Activated naive CD4-positive, alpha-beta T cell treated with anti-CD3 and anti-CD28 coated beads, Interleukin-2, amount 10 ng/mL, durations not matched to agents 7 days and 5 days (primary cell): Measurements from ENCODE around the gene OR51B4.
A peak's percentile ranks its signal among the peaks of the same experiment; 100 is the strongest.

ENCODE experiments used
- CTCF ChIA-PET: fragments of 350-600 bp; sonication (Branson Sonifier 250); formaldehyde crosslinking; loops from one replicate; lab custom pipeline; 2021; ENCODE audit warnings: antibody characterized with exemption; lab: Charles Lee
- DNase-seq: peaks from one replicate; pipeline ENCODE4 v3.0.0-alpha.2; 2020
- H3K27ac Mint-ChIP-seq: one replicate; pipeline ENCODE4 v1.8.0; 2021; ENCODE audit warnings: mild to moderate bottlenecking, moderate library complexity, mixed read lengths
- H3K27me3 Mint-ChIP-seq: one replicate; pipeline ENCODE4 v1.8.0; 2021; ENCODE audit warnings: mild to moderate bottlenecking, mixed read lengths
- H3K36me3 Mint-ChIP-seq: one replicate; pipeline ENCODE4 v1.8.0; 2021; ENCODE audit warnings: mixed read lengths
- H3K4me1 Mint-ChIP-seq: one replicate; pipeline ENCODE4 v1.8.0; 2021; ENCODE audit warnings: mixed read lengths
- H3K4me3 Mint-ChIP-seq: one replicate; pipeline ENCODE4 v1.8.0; 2021; ENCODE audit warnings: mild to moderate bottlenecking, moderate library complexity, mixed read lengths
- H3K9me3 Mint-ChIP-seq: one replicate; pipeline ENCODE4 v1.8.0; 2021; ENCODE audit warnings: mixed read lengths

OR51B4 gene

DNA sequence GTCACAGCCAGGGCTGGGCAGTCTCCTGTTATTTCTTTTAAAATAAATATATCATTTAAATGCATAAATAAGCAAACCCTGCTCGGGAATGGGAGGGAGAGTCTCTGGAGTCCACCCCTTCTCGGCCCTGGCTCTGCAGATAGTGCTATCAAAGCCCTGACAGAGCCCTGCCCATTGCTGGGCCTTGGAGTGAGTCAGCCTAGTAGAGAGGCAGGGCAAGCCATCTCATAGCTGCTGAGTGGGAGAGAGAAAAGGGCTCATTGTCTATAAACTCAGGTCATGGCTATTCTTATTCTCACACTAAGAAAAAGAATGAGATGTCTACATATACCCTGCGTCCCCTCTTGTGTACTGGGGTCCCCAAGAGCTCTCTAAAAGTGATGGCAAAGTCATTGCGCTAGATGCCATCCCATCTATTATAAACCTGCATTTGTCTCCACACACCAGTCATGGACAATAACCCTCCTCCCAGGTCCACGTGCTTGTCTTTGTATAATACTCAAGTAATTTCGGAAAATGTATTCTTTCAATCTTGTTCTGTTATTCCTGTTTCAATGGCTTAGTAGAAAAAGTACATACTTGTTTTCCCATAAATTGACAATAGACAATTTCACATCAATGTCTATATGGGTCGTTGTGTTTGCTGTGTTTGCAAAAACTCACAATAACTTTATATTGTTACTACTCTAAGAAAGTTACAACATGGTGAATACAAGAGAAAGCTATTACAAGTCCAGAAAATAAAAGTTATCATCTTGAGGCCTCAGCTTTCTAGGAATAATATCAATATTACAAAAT, 13.4 kb downstream of the OR51B4 start:
- no peaks in the 10 kb centered on the region for H3K27me3 Mint-ChIP-seq
- H3K4me3 Mint-ChIP-seq = no peak overlapping the region
- no peaks in the 10 kb centered on the region for H3K9me3 Mint-ChIP-seq
- CTCF ChIA-PET = no interaction called here
- DNase-seq = no peak
- H3K27ac Mint-ChIP-seq = no peak overlapping the region
- H3K4me1 Mint-ChIP-seq = no peaks in the 10 kb centered on the region
- H3K36me3 Mint-ChIP-seq = no peaks in the 10 kb centered on the region

DNA sequence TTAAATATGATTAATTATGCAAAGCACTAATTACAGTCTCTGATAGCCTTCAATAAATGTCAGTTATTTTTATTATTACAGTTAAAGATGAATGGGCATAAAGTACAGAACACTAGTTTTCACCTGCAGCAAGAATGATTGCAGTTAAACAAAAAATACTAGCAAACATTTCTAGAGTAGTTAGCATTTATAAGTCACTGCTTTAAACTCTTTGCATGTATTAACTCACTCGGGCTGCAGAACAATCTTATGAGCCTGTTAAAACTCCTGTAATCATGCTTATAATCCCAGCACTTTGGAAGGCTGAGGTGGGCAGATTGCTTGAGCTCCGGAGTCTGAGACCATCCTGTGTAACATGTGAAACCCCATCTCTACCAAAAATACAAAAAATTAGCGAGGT, 14.8 kb downstream of the OR51B4 start:
- H3K4me3 Mint-ChIP-seq = no peak overlapping the region
- CTCF ChIA-PET = no interaction called here
- no peaks in the 10 kb centered on the region for H3K4me1 Mint-ChIP-seq
- no peak overlapping the region for H3K27ac Mint-ChIP-seq
- H3K36me3 Mint-ChIP-seq = no peaks in the 10 kb centered on the region
- no peak for DNase-seq
- H3K27me3 Mint-ChIP-seq = no peaks in the 10 kb centered on the region
- H3K9me3 Mint-ChIP-seq = no peaks in the 10 kb centered on the region

DNA sequence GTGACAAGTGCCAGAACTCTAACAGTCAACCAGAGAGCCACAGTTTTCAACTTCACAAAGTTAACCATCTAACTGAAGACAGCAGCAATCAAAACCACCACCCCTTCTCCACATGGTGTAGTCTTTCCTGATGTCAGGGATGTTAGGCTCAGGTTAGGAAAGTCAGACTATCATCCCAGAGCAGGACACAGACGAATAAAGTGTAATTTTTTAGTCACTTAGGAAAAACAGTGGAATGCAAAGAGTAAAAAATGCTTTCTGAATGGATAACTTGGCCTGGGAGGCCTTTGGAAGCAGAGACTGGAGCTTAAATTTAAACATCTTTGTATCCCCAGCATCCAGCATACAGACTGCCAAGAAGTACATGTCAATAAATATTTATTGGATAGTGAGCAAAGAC, 15.4 kb downstream of the OR51B4 start:
- H3K4me1 Mint-ChIP-seq = no peaks in the 10 kb centered on the region
- CTCF ChIA-PET = no interaction called here
- H3K4me3 Mint-ChIP-seq = no peak overlapping the region
- no peaks in the 10 kb centered on the region for H3K9me3 Mint-ChIP-seq
- H3K36me3 Mint-ChIP-seq = no peaks in the 10 kb centered on the region
- DNase-seq = no peak
- H3K27ac Mint-ChIP-seq = no peak overlapping the region
- H3K27me3 Mint-ChIP-seq = no peaks in the 10 kb centered on the region

DNA sequence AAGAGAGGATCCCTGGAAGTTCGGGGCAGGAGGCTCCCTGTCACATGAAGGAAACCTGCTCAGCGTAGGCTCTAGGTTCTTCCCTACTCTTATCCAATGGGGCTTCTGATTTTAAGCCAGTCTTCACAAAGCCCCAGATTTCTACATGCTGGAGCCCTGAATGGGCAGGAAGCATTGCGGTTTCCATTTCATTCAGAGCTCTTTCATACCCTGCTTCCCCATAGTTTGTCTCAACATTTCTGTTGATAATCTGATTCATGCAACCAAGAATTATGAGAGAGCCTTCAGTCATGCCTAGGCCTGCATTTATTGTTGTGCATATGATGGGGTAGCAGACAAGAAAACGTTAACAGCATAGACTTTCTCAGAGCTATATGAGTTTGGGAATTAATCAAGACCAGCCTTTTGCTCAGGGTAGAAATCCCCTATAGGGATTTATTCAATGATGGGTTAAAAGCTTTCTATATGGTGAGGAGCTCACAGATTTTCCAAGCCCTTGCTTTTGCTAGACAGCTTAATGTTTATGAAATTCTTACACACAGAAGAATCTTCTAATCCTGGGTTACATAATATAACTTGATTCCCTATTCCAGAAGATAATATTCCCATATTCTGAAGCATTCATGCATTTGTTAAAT, 15.9 kb downstream of the OR51B4 start:
- Mint-ChIP-seq H3K27ac (no peak overlapping the region), H3K36me3 (no peaks in the 10 kb centered on the region), H3K9me3 (no peaks in the 10 kb centered on the region), H3K27me3 (no peaks in the 10 kb centered on the region), H3K4me1 (no peaks in the 10 kb centered on the region), H3K4me3 (no peak overlapping the region)
- no peak for DNase-seq
- CTCF ChIA-PET = no interaction called here

DNA sequence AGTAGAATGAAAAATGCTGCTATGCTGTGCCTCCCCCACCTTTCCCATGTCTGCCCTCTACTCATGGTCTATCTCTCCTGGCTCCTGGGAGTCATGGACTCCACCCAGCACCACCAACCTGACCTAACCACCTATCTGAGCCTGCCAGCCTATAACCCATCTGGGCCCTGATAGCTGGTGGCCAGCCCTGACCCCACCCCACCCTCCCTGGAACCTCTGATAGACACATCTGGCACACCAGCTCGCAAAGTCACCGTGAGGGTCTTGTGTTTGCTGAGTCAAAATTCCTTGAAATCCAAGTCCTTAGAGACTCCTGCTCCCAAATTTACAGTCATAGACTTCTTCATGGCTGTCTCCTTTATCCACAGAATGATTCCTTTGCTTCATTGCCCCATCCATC, 17.1 kb downstream of the OR51B4 start:
- no peaks in the 10 kb centered on the region for H3K36me3 Mint-ChIP-seq
- no peaks in the 10 kb centered on the region for H3K27me3 Mint-ChIP-seq
- H3K4me1 Mint-ChIP-seq = no peaks in the 10 kb centered on the region
- no peaks in the 10 kb centered on the region for H3K9me3 Mint-ChIP-seq
- H3K27ac Mint-ChIP-seq = no peak overlapping the region
- CTCF ChIA-PET = no interaction called here
- H3K4me3 Mint-ChIP-seq = no peak overlapping the region
- no peak for DNase-seq

DNA sequence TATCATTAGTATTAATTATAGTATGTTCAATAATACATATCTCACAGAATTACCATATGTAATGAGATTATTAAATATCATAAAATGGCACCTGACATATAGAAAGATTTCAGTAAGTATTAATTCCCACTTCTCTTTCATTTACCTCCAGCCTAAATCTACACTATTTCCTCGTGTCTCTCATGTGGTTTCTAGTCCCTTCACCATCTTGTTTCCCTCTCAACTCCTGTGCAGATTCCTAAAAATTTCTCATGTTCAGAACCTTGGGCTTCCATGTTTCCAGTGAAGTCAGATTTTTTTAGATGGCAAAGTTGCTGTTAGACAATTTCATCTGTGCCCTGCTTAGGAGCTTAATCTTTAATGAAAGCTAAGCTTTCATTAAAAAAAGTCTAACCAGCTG, 17.9 kb downstream of the OR51B4 start:
- DNase-seq = no peak

DNA sequence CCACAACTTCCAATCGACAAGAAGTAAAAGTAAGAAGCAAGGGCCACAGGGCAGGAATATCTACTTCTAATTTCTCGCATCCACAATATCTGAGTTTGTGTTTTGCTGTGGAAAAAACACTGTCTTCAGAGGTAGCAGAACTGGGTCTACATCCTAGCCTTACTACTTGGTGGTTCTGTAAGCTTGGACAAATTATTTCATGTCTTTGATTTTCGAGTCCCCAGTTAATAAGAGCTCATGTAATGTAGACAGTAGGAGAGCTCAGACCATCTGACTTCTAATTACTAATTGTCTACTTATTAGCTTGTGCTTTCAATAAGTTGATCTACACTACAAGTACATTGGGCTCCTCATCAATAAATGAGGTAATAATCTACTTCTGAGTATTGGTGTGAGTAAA, 18.7 kb downstream of the OR51B4 start:
- H3K27ac Mint-ChIP-seq = no peak overlapping the region
- CTCF ChIA-PET = no interaction called here
- no peak for DNase-seq
- H3K4me3 Mint-ChIP-seq = no peak overlapping the region
- H3K27me3 Mint-ChIP-seq = no peaks in the 10 kb centered on the region
- H3K4me1 Mint-ChIP-seq = no peaks in the 10 kb centered on the region
- no peaks in the 10 kb centered on the region for H3K36me3 Mint-ChIP-seq
- H3K9me3 Mint-ChIP-seq = no peaks in the 10 kb centered on the region

More for the DNA sequence above, 17.9 kb downstream of the OR51B4 start:
- no peak overlapping the region for H3K4me3 Mint-ChIP-seq
- H3K4me1 Mint-ChIP-seq = no peaks in the 10 kb centered on the region
- CTCF ChIA-PET = no interaction called here
- no peaks in the 10 kb centered on the region for H3K36me3 Mint-ChIP-seq
- H3K9me3 Mint-ChIP-seq = no peaks in the 10 kb centered on the region
- H3K27me3 Mint-ChIP-seq = no peaks in the 10 kb centered on the region
- H3K27ac Mint-ChIP-seq = no peak overlapping the region

DNA sequence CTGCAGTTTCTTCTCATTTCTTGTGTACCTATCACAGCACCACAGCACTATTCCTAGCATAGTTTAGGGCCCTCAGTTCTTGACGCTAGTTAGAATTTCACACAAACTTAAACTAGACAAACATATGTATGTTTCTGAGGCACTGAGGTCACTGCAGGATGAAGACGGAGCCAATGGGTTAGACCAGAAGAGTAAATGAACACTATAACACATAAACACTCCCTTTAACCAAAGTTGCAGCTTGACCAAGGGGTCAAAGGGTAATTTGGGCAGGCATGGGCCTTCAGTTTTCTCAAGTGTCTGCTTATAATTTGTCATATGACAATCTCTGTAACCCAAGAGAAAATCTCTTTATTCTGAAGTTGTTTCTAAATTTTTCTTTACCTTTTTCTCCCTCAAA, 19.1 kb downstream of the OR51B4 start:
- H3K4me3 Mint-ChIP-seq = no peak overlapping the region
- H3K4me1 Mint-ChIP-seq = no peaks in the 10 kb centered on the region
- no peak for DNase-seq
- H3K9me3 Mint-ChIP-seq = no peaks in the 10 kb centered on the region
- H3K27me3 Mint-ChIP-seq = no peaks in the 10 kb centered on the region
- H3K36me3 Mint-ChIP-seq = no peaks in the 10 kb centered on the region
- CTCF ChIA-PET = no interaction called here
- no peak overlapping the region for H3K27ac Mint-ChIP-seq

DNA sequence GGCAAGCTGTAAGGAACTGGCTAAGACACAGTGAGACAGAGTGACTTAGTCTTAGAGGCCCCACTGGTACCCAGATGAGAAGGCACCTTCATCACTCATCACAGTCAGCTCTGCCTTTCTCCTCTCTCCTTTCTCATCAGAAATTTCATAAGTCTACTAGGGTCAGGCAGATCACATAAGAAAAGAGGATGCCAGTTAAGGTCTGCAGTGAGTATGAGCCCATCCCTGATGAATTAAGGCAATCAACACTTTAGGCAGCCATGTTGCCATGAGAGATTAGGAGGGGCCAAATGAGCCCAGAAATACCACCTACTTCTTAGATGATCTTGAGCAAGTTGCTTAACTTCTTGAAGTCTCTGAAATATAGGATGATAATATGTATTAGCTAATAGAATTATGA, 20.1 kb downstream of the OR51B4 start:
- no peak for DNase-seq
- CTCF ChIA-PET = no interaction called here
- Mint-ChIP-seq H3K4me3 (no peak overlapping the region), H3K9me3 (no peaks in the 10 kb centered on the region), H3K36me3 (no peaks in the 10 kb centered on the region), H3K27ac (no peak overlapping the region), H3K4me1 (no peaks in the 10 kb centered on the region), H3K27me3 (no peaks in the 10 kb centered on the region)

DNA sequence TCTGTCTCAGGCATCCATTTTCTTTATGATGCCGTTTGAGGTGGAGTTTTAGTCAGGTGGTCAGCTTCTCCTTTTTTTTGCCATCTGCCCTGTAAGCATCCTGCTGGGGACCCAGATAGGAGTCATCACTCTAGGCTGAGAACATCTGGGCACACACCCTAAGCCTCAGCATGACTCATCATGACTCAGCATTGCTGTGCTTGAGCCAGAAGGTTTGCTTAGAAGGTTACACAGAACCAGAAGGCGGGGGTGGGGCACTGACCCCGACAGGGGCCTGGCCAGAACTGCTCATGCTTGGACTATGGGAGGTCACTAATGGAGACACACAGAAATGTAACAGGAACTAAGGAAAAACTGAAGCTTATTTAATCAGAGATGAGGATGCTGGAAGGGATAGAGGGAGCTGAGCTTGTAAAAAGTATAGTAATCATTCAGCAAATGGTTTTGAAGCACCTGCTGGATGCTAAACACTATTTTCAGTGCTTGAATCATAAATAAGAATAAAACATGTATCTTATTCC, 21.1 kb downstream of the OR51B4 start:
- CTCF ChIA-PET = no interaction called here
- Mint-ChIP-seq H3K27ac (no peak overlapping the region), H3K9me3 (no peaks in the 10 kb centered on the region)

DNA sequence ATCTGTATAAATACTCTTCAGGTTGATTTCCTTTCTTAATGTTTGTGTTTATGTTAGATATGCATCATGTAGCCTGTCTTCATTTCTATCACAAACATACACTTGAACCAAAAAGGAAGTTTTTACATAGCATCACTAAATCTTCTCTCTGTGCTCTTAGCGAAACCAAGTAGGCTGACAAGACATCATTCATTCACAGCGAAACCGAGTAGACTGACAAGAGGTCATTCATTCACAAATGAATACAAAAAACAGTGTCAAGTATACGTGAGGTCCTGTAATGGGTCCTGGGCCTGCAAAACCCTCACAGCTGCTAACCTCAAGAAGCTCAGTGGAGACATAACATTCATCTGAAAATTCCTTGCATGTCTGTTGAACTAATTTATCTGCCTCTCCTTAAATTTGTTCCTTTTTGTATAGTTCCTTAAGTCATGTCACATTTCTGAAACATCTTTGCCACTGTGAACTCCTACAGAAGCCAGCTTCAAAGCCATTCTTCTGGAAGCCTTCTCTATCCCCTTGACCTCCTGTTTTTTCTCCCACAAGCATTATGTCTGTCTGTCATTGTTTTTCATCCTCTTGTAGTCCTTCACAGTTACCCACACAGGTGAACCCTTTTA, 22.2 kb downstream of the OR51B4 start:
- CTCF ChIA-PET = interaction anchor here (1.5 kb wide), 1 partner anchor 10 kb away, joined by 3 read pairs; no protein-coding TSS in a partner anchor
- H3K4me3 Mint-ChIP-seq = no peak overlapping the region
- no peak overlapping the region for H3K27ac Mint-ChIP-seq
- H3K4me1 Mint-ChIP-seq = no peaks in the 10 kb centered on the region
- H3K9me3 Mint-ChIP-seq = no peaks in the 10 kb centered on the region
- no peak for DNase-seq
- H3K27me3 Mint-ChIP-seq = no peaks in the 10 kb centered on the region
- H3K36me3 Mint-ChIP-seq = no peaks in the 10 kb centered on the region

More for the DNA sequence above, 21.1 kb downstream of the OR51B4 start:
- DNase-seq = peak; percentile 22
- no peaks in the 10 kb centered on the region for H3K4me1 Mint-ChIP-seq
- no peaks in the 10 kb centered on the region for H3K27me3 Mint-ChIP-seq
- no peaks in the 10 kb centered on the region for H3K36me3 Mint-ChIP-seq
- no peak overlapping the region for H3K4me3 Mint-ChIP-seq

DNA sequence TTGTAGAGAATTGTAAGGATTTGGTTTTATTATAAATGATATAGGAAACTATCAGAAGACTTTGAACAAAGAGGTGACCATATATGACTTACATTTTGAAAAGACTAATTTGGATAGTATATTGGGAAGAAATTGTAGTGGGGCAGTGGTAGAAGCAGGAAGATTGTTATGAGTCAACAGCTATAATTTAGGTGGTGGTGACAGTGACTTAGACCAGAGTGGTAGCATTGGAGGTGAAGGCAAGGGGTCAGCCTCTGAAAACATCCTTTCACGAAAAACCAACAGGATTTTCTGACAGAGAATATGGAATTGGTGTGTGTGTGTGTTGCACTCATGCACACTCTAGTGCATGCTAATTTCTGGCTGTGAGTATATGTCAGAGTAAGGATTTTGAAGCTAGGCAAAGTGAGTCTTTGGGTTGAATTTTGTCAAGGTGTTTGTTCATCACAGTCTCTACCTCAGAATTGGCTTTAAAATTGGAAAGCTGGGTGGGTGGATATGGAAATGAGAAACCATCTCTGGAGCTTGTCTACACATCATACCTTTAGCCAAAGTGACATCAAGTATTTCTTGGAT, 23.9 kb downstream of the OR51B4 start:
- H3K27ac Mint-ChIP-seq = no peak overlapping the region
- no peak for DNase-seq
- no peaks in the 10 kb centered on the region for H3K36me3 Mint-ChIP-seq
- CTCF ChIA-PET = interaction anchor here (1.5 kb wide), 1 partner anchor 9 kb away, joined by 3 read pairs; no protein-coding TSS in a partner anchor
- no peaks in the 10 kb centered on the region for H3K27me3 Mint-ChIP-seq
- no peaks in the 10 kb centered on the region for H3K4me1 Mint-ChIP-seq
- no peaks in the 10 kb centered on the region for H3K9me3 Mint-ChIP-seq
- no peak overlapping the region for H3K4me3 Mint-ChIP-seq

DNA sequence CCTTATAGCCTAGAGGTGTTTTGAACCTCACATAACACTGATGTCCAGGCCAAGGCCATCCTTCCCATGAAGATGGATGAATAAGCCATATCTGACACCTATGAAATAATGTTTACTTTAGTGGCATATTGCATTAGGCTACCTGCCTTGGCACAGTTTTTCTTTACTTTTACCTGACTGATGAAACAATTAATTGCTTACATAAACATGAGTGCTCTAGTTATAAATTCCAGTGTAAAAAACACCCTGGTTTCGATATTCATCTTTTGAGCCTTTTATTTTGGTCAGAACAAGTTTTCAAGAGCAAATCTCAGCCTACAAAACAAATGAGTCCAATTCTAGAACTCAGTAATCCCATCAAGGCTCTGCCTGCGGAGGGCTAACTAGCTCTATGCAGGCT, 25.0 kb downstream of the OR51B4 start:
- no peaks in the 10 kb centered on the region for H3K9me3 Mint-ChIP-seq
- no peak overlapping the region for H3K27ac Mint-ChIP-seq
- no peak overlapping the region for H3K4me3 Mint-ChIP-seq
- no peaks in the 10 kb centered on the region for H3K4me1 Mint-ChIP-seq
- no peaks in the 10 kb centered on the region for H3K36me3 Mint-ChIP-seq
- no peak for DNase-seq
- CTCF ChIA-PET = no interaction called here
- no peaks in the 10 kb centered on the region for H3K27me3 Mint-ChIP-seq

DNA sequence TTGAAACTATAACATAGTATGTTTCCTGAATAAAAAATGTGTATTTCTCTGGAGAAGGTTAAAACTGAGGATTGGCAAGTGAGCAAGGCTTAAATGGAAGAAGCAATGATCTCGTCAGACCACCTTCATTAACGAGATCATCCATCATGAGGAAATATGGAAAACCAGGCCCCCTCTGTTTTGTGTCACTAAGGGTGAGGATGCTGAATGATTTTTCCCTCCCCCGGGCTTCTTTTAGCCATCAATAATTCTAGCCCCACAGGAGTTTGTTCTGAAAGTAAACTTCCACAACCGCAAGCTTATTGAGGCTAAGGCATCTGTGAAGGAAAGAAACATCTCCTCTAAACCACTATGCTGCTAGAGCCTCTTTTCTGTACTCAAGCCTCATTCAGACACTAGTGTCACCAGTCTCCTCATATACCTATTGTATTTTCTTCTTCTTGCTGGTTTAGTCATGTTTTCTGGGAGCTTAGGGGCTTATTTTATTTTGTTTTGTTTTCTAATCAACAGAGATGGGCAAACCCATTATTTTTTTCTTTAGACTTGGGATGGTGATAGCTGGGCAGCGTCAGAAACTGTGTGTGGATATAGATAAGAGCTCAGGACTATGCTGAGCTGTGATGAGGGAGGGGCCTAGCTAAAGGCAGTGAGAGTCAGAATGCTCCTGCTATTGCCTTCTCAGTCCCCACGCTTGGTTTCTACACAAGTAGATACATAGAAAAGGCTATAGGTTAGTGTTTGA, 26.2 kb downstream of the OR51B4 start:
- Mint-ChIP-seq H3K36me3 (no peaks in the 10 kb centered on the region), H3K4me1 (no peaks in the 10 kb centered on the region), H3K9me3 (no peaks in the 10 kb centered on the region), H3K27ac (no peak overlapping the region), H3K27me3 (no peaks in the 10 kb centered on the region), H3K4me3 (no peak overlapping the region)
- DNase-seq = no peak
- CTCF ChIA-PET = interaction anchor here (1.3 kb wide), 1 partner anchor 24 kb away, joined by 3 read pairs; no protein-coding TSS in a partner anchor
